IPS DF 4.7 (cell line): Measurements from ENCODE around the gene PPP1R2C.

Experiments used
- DNase-seq: peaks from one replicate; pipeline ENCODE4 v3.0.0-alpha.2; 2013; ENCODE audit warnings: low spot score; ENCODE audit errors: extremely low read depth

PPP1R2C gene

DNA sequence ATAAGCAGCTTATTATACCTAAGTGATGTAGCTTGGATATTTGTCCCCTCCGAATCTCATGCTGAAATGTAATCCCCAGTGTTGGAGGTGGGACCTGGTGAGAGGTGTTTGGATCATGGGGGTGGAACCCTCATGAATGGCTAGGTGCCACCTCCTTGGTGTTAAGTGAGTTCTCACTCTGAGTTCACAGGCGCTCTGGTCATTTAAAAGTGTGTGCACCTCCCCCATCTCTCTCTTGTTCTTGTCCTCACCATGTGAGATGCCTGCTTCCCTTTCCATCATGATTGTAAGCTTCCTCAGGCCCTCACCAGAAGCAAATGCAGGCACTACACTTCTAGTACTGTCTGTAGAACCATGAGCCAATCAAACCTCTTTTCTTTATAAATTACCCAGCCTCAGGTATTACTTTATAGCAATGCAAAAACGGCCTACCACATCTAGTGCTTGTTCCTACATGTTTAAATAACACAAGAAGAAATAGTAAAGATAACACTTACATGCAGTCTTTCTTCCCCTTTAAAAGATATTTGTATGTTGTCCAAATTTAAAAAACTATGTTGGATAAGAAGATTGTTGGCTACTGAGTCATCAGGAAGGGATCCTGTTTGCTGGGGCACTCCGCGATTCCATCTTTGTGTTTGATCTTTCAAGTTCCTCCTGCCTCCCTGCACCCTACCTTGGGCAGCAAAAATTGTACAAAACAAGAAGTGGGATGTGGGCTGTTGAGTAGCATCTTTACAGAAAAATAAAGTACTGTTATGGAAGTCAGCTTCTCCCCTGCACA lies 29.7 kb downstream of the PPP1R2C start:
- DNase-seq, result no peak

DNA sequence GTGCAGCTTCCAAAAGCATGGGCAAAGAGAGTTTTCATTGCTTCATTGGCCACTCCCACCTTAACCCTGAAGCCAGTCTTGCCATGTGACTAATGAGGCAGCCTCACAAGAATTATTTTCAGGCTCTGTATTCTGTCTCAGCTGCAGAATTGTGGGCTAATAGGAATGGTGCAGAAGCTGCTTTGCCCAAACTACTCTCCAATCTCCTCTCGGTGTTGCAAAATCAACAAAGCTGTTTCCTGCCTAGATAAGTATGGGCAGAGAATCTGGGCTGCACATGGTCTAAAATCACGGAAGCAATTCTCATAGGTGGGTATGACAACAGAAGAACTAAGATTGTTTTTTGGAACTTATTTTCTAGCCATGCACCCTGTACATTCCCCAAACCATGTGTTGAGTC lies 31.4 kb downstream of the PPP1R2C start:
- no peak for DNase-seq

DNA sequence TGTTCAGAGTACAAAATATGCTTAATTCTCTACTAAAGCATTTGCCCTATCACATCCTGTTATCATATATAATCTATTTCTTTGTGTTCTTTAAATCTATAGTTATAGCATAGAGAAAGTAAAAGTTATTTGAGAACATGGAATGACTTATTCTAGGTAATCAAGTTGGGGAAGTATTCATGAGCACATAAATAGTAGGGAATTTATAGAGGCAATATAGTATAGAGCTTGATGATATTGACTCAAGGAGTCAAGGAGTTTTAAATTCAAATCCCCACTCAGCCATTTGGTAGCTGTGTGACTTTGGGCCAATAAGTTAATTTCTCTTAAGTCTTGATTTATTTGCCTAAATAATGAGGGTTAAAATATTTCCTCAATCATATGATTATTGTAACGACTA lies 37.5 kb downstream of the PPP1R2C start:
- no peak for DNase-seq

DNA sequence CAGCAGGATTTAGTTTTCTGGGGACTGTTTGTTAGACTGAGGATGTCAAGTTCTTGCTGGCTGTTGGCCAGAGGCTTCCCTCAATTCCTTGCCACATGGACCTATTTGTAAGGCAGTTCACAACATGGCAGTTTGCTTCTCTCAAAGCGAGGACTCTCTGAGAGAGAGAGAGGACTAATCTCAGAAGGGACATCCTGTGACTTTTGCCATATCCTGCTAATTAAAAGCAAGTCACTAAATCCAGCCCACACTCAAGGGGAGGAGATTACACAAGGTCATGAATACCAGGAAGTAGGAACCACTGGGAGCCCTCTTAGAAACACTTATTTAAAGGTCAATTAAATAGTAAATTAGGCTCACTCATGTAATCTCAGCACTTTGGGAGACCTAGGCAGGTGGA lies 38.2 kb downstream of the PPP1R2C start:
- DNase-seq, result no peak

DNA sequence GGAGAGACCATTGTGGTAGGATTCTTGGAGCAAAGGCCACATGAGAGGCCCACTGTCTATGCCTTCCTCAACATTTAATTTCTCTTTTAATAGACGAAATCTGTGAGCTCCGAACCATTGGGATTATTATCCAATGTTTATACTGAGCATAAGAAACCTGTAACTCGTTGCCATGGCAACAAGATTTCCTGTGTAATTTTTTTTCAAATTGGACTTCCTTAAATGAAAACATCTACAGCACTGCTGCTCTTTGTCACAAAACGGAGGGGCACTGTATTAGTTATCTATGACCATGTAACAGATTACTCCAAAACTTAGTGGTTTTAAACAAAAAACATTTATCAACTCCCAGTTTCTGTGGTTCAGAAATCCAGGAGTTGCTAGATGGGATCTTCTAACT lies 38.7 kb downstream of the PPP1R2C start:
- no peak for DNase-seq

DNA sequence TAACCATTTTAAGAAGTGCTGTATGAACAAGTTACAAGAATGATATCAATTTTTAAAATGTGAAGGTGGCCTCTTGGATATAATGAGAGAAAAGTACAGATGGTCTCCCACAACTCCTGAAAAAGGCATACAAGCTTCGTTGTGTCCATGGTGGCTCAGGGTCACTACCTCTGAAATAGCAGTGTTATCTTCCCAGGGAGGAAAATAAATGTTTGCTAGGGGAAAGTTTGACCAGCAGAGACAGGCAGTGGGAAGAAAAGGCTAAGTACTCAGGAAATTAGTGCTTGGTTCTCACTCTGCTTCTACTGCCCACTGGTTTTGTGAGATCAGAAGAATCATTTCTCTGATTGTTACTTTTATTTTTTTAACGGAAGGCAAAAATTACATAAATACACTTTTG lies 39.4 kb downstream of the PPP1R2C start:
- DNase-seq, result no peak

DNA sequence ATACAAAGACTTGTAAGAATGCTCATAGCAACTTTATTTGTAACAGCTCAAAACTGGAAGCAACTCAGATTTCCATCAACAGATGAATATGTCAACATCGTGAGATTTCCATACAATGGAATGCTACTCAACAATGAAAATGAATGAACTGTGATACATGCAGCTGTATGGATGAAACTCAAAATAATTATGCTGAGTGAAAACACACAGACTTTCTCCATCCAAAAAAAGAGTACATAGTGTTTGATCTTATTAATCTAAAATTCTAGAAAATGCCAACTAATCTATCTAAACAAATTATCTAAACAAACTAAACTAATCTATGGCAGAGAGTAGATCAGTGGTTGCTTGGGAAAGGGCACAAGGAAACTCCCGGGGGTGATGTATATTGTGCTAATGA lies 42.7 kb downstream of the PPP1R2C start:
- DNase-seq, result no peak

DNA sequence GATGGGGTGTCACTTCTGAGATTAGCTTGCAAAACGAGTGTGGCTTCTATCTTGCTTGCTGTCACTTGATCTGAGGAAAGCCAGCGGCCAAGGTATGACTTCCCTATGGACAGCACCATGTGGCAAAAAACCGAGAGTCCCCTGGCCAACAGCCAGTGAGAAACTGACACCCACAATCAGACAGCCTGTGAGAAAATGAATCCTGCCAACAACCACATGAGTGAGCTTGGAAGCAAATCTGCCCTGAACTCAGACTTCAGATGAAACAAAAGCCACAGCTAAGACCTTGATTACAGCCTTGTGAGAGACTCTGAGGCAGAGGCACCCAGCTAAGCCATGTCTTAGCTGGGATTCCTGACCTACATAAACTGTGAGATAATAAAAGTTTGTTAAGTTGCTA lies 45.5 kb downstream of the PPP1R2C start:
- DNase-seq, result no peak
